DND-41 (cell line): Measurements from ENCODE around the gene KIF11.

Experiments
- EZH2 ChIP-seq: IDR thresholded peaks from 3 replicates; pipeline ENCODE4 v1.6.1; 2012; ENCODE audit warnings: borderline replicate concordance, low read depth, mild to moderate bottlenecking, moderate library complexity, low read length, inconsistent platforms; ENCODE audit not compliant: severe bottlenecking
- TF ChIP-seq, protein P1 (sequence below): IDR thresholded peaks from 2 replicates; pipeline ENCODE4 v1.5.1; 2012; ENCODE audit warnings: borderline replicate concordance, low read length, moderate library complexity, mild to moderate bottlenecking; ENCODE audit not compliant: poor library complexity, severe bottlenecking; ENCODE audit errors: extremely low read depth

DNA sequence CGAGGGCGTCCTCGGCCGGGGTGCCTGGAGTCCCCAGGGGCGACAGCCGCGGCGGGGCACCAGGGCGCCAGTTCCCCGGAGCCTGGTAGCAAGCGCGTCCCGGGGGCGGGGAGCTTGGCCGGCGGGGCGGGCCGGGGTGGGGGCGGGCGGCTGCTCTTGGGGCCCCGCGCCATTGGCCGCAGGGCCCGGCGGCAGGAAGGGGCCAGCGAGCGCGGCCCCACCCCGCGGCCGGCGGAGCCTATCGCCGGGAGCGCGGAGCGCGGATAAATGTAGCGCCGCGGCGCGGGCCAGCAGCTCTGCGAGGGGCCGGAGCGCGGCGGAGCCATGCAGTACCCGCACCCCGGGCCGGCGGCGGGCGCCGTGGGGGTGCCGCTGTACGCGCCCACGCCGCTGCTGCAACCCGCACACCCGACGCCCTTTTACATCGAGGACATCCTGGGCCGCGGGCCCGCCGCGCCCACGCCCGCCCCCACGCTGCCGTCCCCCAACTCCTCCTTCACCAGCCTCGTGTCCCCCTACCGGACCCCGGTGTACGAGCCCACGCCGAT lies 96.8 kb downstream of the KIF11 start, which contains the start of gene HHEX:
- TF ChIP-seq, protein P1, sequence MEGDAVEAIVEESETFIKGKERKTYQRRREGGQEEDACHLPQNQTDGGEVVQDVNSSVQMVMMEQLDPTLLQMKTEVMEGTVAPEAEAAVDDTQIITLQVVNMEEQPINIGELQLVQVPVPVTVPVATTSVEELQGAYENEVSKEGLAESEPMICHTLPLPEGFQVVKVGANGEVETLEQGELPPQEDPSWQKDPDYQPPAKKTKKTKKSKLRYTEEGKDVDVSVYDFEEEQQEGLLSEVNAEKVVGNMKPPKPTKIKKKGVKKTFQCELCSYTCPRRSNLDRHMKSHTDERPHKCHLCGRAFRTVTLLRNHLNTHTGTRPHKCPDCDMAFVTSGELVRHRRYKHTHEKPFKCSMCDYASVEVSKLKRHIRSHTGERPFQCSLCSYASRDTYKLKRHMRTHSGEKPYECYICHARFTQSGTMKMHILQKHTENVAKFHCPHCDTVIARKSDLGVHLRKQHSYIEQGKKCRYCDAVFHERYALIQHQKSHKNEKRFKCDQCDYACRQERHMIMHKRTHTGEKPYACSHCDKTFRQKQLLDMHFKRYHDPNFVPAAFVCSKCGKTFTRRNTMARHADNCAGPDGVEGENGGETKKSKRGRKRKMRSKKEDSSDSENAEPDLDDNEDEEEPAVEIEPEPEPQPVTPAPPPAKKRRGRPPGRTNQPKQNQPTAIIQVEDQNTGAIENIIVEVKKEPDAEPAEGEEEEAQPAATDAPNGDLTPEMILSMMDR = no peak
- no peak for TF ChIP-seq EZH2
